IMR-90 (cell line): ENCODE results near the gene FGGY. TPM values are rescaled to one million over a fixed set of nuclear protein-coding genes. Genes with fewer than 3 reads are reported as not detected.

Experiments
- ATAC-seq: fragments of 200-7000 bp; cut with Tn5 transposase; 2 replicates; pipeline ENCODE4 v1.9.1; 2020; ENCODE audit warnings: low read depth, mild to moderate bottlenecking, moderate library complexity
- BruUV-seq: library from RNA; stranded (reverse); fragments of 400-500 nt; replicated peaks from 2 replicates; lab custom pipeline; 2021; lab: Mats Ljungman, UMichigan
- CTCF ChIA-PET: fragments of 300-600 bp; formaldehyde crosslinking; extraction: SDS; loops from one replicate; lab custom pipeline; 2021; ENCODE audit warnings: antibody characterized with exemption; lab: Yijun Ruan, JAX
- POLR2A ChIA-PET: fragments of 300-600 bp; sonication (Branson Sonifier 250); formaldehyde crosslinking; loops from one replicate; lab custom pipeline; 2022; ENCODE audit warnings: antibody characterized with exemption; ENCODE audit not compliant: unreplicated experiment; lab: Charles Lee
- DNase-seq: peaks from one replicate; pipeline ENCODE4 v3.0.0; 2013
- H2AFZ ChIP-seq: replicated peaks from 2 replicates; pipeline ENCODE3; 2013; ENCODE audit warnings: low read length, mild to moderate bottlenecking; ENCODE audit not compliant: poor library complexity
- H2AK5ac ChIP-seq: 2 replicates; pipeline ENCODE4 v1.6.1; 2013; ENCODE audit warnings: low read depth, low read length, inconsistent platforms
- H2AK9ac ChIP-seq: replicated peaks from 2 replicates; pipeline ENCODE3; 2013; ENCODE audit warnings: mild to moderate bottlenecking, low read depth, low read length, moderate library complexity; ENCODE audit not compliant: poor library complexity
- H2BK120ac ChIP-seq: 2 replicates; pipeline ENCODE4 v1.6.1; 2013; ENCODE audit warnings: low read depth, low read length, inconsistent platforms
- H2BK15ac ChIP-seq: 3 replicates; pipeline ENCODE4 v1.6.1; 2013; ENCODE audit warnings: low read depth, low read length, inconsistent platforms
- H2BK20ac ChIP-seq: 2 replicates; pipeline ENCODE4 v1.6.1; 2013; ENCODE audit warnings: low read depth, mild to moderate bottlenecking, inconsistent platforms, low read length, moderate library complexity
- H2BK5ac ChIP-seq: 2 replicates; pipeline ENCODE4 v1.6.1; 2013; ENCODE audit warnings: mild to moderate bottlenecking, low read depth, low read length, inconsistent platforms; ENCODE audit not compliant: poor library complexity, severe bottlenecking
- H3K14ac ChIP-seq: replicated peaks from 2 replicates; pipeline ENCODE4 v1.6.1; 2013; ENCODE audit warnings: low read depth, low read length, inconsistent platforms
- H3K18ac ChIP-seq: 2 replicates; pipeline ENCODE4 v1.6.1; 2013; ENCODE audit warnings: low read depth, low read length, control low read depth
- H3K23ac ChIP-seq: 2 replicates; pipeline ENCODE4 v1.6.1; 2013; ENCODE audit warnings: low read depth, low read length, inconsistent platforms
- H3K27ac ChIP-seq: 2 replicates; pipeline ENCODE4 v1.5.1; 2013; ENCODE audit warnings: mild to moderate bottlenecking, control low read depth, low read length; ENCODE audit not compliant: insufficient read depth
- H3K27me3 ChIP-seq: 2 replicates; pipeline ENCODE4 v1.6.1; 2013; ENCODE audit warnings: low read length; ENCODE audit not compliant: control insufficient read depth, insufficient read depth
- H3K36me3 ChIP-seq: 2 replicates; pipeline ENCODE4 v1.6.1; 2013; ENCODE audit warnings: low read length, mixed read lengths; ENCODE audit not compliant: control insufficient read depth, insufficient read depth
- H3K4ac ChIP-seq: 2 replicates; pipeline ENCODE4 v1.6.1; 2013; ENCODE audit warnings: low read depth, low read length, inconsistent platforms
- H3K4me1 ChIP-seq: 2 replicates; pipeline ENCODE4 v1.6.1; 2013; ENCODE audit warnings: low read length, mixed read lengths; ENCODE audit not compliant: control insufficient read depth, insufficient read depth
- H3K4me2 ChIP-seq: 2 replicates; pipeline ENCODE4 v1.6.1; 2013; ENCODE audit warnings: low read depth, mild to moderate bottlenecking, control low read depth, low read length, moderate library complexity
- H3K4me3 ChIP-seq: 2 replicates; pipeline ENCODE4 v1.5.1; 2013; ENCODE audit warnings: low read depth, mild to moderate bottlenecking, control low read depth, low read length, moderate library complexity; ENCODE audit not compliant: insufficient read depth
- H3K56ac ChIP-seq: 2 replicates; pipeline ENCODE4 v1.6.1; 2013; ENCODE audit warnings: low read length, inconsistent platforms; ENCODE audit not compliant: insufficient read depth; ENCODE audit errors: extremely low read depth
- H3K79me1 ChIP-seq, 2 experiments: 2 replicates each; pipeline ENCODE4 v1.6.1; 2013; ENCODE audit warnings: low read length in 2 of 2, inconsistent platforms in 1 of 2, low read depth in 1 of 2
- H3K9ac ChIP-seq: 2 replicates; pipeline ENCODE4 v1.6.1; 2013; ENCODE audit warnings: low read depth, low read length, control low read depth
- H3K9me1 ChIP-seq: 2 replicates; pipeline ENCODE4 v1.6.1; 2013; ENCODE audit warnings: low read length, inconsistent platforms; ENCODE audit not compliant: insufficient read depth
- H3K9me3 ChIP-seq: 2 replicates; pipeline ENCODE4 v1.6.1; 2013; ENCODE audit warnings: low read length; ENCODE audit not compliant: control insufficient read depth, insufficient read depth
- H4K20me1 ChIP-seq: 2 replicates; pipeline ENCODE4 v1.6.1; 2013; ENCODE audit warnings: low read length, inconsistent platforms; ENCODE audit not compliant: insufficient read depth
- H4K5ac ChIP-seq: 2 replicates; pipeline ENCODE4 v1.6.1; 2013; ENCODE audit warnings: mild to moderate bottlenecking, low read depth, low read length, control low read depth
- H4K8ac ChIP-seq, 2 experiments: 2 replicates each; pipeline ENCODE4 v1.6.1; 2013; ENCODE audit warnings: low read depth in 2 of 2, low read length in 2 of 2, control low read depth in 1 of 2, inconsistent platforms in 1 of 2
- H4K91ac ChIP-seq: 2 replicates; pipeline ENCODE4 v1.6.1; 2013; ENCODE audit warnings: low read depth, low read length, inconsistent platforms; ENCODE audit not compliant: insufficient read depth
- CHD1 ChIP-seq: IDR thresholded peaks from 2 replicates; pipeline ENCODE4 v1.6.1; 2012; ENCODE audit warnings: low read depth, low read length, improper control_type of control experiment
- MXI1 ChIP-seq: IDR thresholded peaks from 2 replicates; pipeline ENCODE4 v1.6.1; 2012; ENCODE audit warnings: low read depth, mild to moderate bottlenecking, low read length, moderate library complexity, borderline replicate concordance
- POLR2A ChIP-seq: IDR thresholded peaks from 2 replicates; pipeline ENCODE4 v1.6.1; 2012; ENCODE audit warnings: mild to moderate bottlenecking, low read depth, low read length
- RCOR1 ChIP-seq: IDR thresholded peaks from 2 replicates; pipeline ENCODE4 v1.6.1; 2012; ENCODE audit warnings: mild to moderate bottlenecking, low read length, improper control_type of control experiment; ENCODE audit not compliant: insufficient replicate concordance
- SMC3 ChIP-seq: fragments of 150-350 bp; IDR thresholded peaks from 2 replicates; pipeline ENCODE4 v1.6.1; 2016; ENCODE audit warnings: low read depth, mild to moderate bottlenecking, antibody characterized with exemption, low read length, moderate library complexity
- WGBS, 2 experiments: methylation state at CpG; one replicate each; pipeline versions ENCODE4 v1.1.5 to v1.1.7; 2013; ENCODE audit warnings: missing lambda C conversion rate in 2 of 2; ENCODE audit not compliant: insufficient read length in 1 of 2; ENCODE audit errors: extremely low coverage in 2 of 2; 5-methylcytosine and 5-hydroxymethylcytosine counted together
- dilution Hi-C: fragments of 300-500 bp; cut with HindIII; formaldehyde crosslinking; loops from one replicate; pipeline ENCODE4 v1.14.3; 2018; ENCODE audit warnings: low sequenced_read_pairs; ENCODE audit not compliant: unreplicated experiment
- in situ Hi-C: fragments of 300-500 bp; cut with MboI; formaldehyde crosslinking; loops from 3 replicates; pipeline ENCODE4 v1.14.3; 2019; ENCODE audit warnings: low sequenced_read_pairs, inconsistent platforms, mixed read lengths
- intact Hi-C: fragments of 100-400 bp; cut with micrococcal nuclease; formaldehyde crosslinking; loops from 2 replicates; pipeline ENCODE4 v1.10.0; 2022
- polyA plus RNA-seq, 3 experiments: library from polyadenylated mRNA; depleted of rRNA; stranded (reverse); fragments of >200 nt; gene quantifications; 2 replicates each; pipeline ENCODE4 v1.2.3, GENCODE V29; 2012; ENCODE audit warnings: low replicate concordance in 1 of 3
- total RNA-seq: library from RNA; depleted of rRNA; stranded (reverse); fragments of >200 nt; gene quantifications from 2 replicates; pipeline ENCODE4 v1.2.3, GENCODE V29; 2012
- TF ChIP-seq, protein P1 (sequence below): fragments of 150-350 bp; IDR thresholded peaks from 2 replicates; pipeline ENCODE4 v1.6.1; 2016; ENCODE audit warnings: low read depth, mild to moderate bottlenecking, low read length, moderate library complexity, borderline replicate concordance
- TF ChIP-seq, protein P2 (sequence below): conservative IDR thresholded peaks from 2 replicates; pipeline ENCODE4 v1.5.1; 2012; ENCODE audit warnings: mild to moderate bottlenecking, low read depth, low read length, improper control_type of control experiment

The FGGY gene
- total and polyA plus RNA-seq, 2 of the 4 experiments (the other 2 are of a cell fraction), result 5.6 to 14.0 TPM

DNA sequence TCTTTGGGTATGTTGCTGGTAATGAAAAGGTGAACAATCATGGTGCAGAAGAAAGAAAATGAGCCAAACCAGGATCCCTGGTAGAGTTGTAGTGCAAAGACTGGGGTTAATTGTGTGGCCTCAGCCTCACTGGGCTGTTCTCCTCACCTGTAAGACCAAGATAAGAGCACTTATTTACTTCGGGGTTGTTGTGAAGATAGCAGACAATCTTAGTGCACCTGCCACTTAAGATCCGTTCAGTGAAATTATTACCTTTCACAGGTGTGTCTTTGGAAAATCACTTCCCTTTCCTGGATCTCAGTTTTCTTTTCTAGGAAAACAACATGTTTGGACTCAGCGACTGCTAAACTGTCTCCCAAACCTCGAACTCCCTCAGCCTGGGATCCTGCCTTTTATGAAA, 1.3 kb upstream of the FGGY start (continued):
- TF ChIP-seq CHD1, result no peak

DNA sequence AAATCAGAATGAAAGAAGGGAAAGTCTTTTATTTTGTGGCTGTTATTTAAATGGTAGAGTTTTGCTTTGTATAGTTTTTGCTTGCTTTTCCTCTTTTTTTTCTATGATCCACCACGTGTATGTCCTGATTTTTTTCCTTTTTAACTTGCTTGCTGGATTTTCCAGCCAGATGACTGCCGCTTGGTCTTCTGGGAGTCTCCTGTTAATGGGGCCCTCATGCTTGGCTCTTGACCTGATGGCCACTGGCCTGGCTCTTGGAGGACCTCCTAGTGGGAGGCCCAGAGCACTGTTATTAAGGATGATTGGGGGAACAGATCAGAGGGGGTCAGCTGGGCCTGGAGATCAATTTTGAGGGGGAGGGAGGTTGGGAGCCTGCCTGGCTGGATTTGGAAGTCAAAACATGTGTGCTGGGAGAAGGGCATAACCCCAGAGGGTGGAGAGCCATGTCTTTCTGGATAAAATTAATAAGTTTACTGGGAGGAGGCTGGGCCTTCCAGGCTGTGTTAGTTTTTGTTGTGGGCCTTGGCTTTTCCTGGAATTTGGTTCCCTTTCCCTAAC, 1.2 kb downstream of the FGGY start:
- no peaks in the 10 kb centered on the region for H3K9me3 ChIP-seq
- peak overlapping the region; percentile 70 for H2AK9ac ChIP-seq

More for the DNA sequence above, 1.2 kb downstream of the FGGY start:
- no peak overlapping the region for H2BK5ac ChIP-seq
- peaks cover 6% of the 10 kb centered on the region for H3K4me1 ChIP-seq
- no peaks in the 10 kb centered on the region for H3K27me3 ChIP-seq
- H3K23ac ChIP-seq, result no peak overlapping the region
- H2BK20ac ChIP-seq, result no peak overlapping the region
- no peaks in the 10 kb centered on the region for H4K20me1 ChIP-seq
- H4K91ac ChIP-seq, result 0 out of 2 replicates have a peak overlapping the region, but pooled peaks have one; percentile 25
- H3K56ac ChIP-seq, result no peak overlapping the region
- H3K18ac ChIP-seq, result peak overlapping the region; percentile 14; the same call in 1 of the 2 replicates
- ATAC-seq (no peak), DNase-seq (no peak)
- no peak overlapping the region for H2AK5ac ChIP-seq
- H3K79me1 ChIP-seq, result peaks cover 6 to 14% of the 10 kb centered on the region in 2 experiments; a peak in 2 of 4 replicates
- no peak overlapping the region; the same call in 1 of the 2 replicates for H3K4me2 ChIP-seq
- in situ Hi-C loops, result loop anchor here (25.0 kb wide), 1 partner anchor 511 kb away; the partner anchor contains the start of gene JUN
- H3K14ac ChIP-seq, result no peak overlapping the region
- H2BK120ac ChIP-seq, result no peak overlapping the region; the same call in 1 of the 2 replicates
- peak overlapping the region; percentile 62 for H2AFZ ChIP-seq
- no TSS peak for BruUV-seq
- POLR2A ChIA-PET, result no interaction called here
- H3K4me3 ChIP-seq, result no peak overlapping the region
- 0 out of 2 replicates have a peak, but pooled peaks cover 5% of the 10 kb centered on the region for H3K9me1 ChIP-seq
- peak overlapping the region; percentile 41; the same call in 1 of the 2 replicates for H3K27ac ChIP-seq
- H3K9ac ChIP-seq, result no peak overlapping the region
- no peaks in the 10 kb centered on the region for H3K36me3 ChIP-seq
- peak overlapping the region; percentile 46; the same call in 1 of the 2 replicates for H4K5ac ChIP-seq
- CTCF ChIA-PET, result no interaction called here
- WGBS, 2 experiments, result no CpG with 5 or more reads among the region's 2 CpGs
- peak overlapping the region; percentile 15 to 40; a peak in 2 of 4 replicates for H4K8ac ChIP-seq
- intact Hi-C loops, result loop anchor here (5.0 to 10.0 kb wide), 3 partner anchors 223 to 649 kb away; no protein-coding TSS in a partner anchor
- dilution Hi-C loops, result no loop called here
- TF ChIP-seq SMC3 (no peak), RCOR1 (no peak), MXI1 (no peak), POLR2A (no peak)
- TF ChIP-seq, protein P1, sequence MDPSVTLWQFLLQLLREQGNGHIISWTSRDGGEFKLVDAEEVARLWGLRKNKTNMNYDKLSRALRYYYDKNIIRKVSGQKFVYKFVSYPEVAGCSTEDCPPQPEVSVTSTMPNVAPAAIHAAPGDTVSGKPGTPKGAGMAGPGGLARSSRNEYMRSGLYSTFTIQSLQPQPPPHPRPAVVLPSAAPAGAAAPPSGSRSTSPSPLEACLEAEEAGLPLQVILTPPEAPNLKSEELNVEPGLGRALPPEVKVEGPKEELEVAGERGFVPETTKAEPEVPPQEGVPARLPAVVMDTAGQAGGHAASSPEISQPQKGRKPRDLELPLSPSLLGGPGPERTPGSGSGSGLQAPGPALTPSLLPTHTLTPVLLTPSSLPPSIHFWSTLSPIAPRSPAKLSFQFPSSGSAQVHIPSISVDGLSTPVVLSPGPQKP, result no peak
- TF ChIP-seq, protein P2, sequence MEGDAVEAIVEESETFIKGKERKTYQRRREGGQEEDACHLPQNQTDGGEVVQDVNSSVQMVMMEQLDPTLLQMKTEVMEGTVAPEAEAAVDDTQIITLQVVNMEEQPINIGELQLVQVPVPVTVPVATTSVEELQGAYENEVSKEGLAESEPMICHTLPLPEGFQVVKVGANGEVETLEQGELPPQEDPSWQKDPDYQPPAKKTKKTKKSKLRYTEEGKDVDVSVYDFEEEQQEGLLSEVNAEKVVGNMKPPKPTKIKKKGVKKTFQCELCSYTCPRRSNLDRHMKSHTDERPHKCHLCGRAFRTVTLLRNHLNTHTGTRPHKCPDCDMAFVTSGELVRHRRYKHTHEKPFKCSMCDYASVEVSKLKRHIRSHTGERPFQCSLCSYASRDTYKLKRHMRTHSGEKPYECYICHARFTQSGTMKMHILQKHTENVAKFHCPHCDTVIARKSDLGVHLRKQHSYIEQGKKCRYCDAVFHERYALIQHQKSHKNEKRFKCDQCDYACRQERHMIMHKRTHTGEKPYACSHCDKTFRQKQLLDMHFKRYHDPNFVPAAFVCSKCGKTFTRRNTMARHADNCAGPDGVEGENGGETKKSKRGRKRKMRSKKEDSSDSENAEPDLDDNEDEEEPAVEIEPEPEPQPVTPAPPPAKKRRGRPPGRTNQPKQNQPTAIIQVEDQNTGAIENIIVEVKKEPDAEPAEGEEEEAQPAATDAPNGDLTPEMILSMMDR, result no peak
- H3K4ac ChIP-seq, result peak overlapping the region; percentile 46
- H2BK15ac ChIP-seq, result no peak overlapping the region
